IPS-15b (cell line): ENCODE results near the gene NUBP2.

Experiments
- H3K27me3 ChIP-seq: one replicate; pipeline ENCODE4 v1.6.1; 2013; ENCODE audit warnings: low read length; ENCODE audit not compliant: control insufficient read depth, insufficient read depth
- H3K36me3 ChIP-seq: one replicate; pipeline ENCODE4 v1.6.1; 2013; ENCODE audit warnings: low read length; ENCODE audit not compliant: control insufficient read depth, insufficient read depth
- H3K4me1 ChIP-seq: one replicate; pipeline ENCODE4 v1.6.1; 2013; ENCODE audit warnings: mild to moderate bottlenecking, low read length; ENCODE audit not compliant: control insufficient read depth, insufficient read depth
- H3K4me3 ChIP-seq: one replicate; pipeline ENCODE4 v1.5.1; 2013; ENCODE audit warnings: low read depth, low read length
- H3K9ac ChIP-seq: one replicate; pipeline ENCODE4 v1.6.1; 2013; ENCODE audit warnings: low read depth, mild to moderate bottlenecking, low read length
- H3K9me3 ChIP-seq: one replicate; pipeline ENCODE4 v1.6.1; 2013; ENCODE audit warnings: mild to moderate bottlenecking, low read length; ENCODE audit not compliant: control insufficient read depth, insufficient read depth

NUBP2 gene

DNA sequence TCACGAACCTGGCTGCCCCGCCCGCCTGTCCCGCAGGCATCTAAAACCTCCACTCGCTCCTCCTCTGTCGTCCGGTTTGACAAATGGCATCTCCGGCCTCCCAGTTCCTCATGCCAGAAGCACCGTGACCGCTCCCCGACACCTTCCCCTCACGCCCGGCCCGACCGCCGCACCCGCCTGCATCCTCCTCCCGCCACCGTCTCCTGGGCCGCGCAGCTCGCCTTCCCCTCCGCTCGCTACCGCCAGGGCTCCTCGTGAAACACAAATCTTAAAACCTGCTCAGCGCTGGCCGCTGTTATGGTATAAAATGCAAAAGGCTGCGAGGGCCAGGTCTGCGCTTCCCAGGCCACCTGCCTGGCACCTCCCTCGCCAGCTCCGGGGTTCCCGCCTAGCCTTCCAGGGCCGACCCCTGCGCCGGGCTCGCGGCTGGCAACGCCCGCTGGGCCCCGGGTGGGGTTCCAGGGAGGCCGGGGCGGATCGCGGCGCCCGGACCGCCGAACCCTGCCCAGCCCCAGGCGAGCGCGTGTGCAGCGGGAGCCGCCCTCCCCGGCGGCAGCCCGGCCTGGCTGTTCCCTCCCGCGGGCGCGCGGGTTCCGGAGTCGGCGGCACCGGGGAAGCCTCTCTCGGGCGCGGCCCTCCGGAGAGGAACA is 877 bp upstream of the NUBP2 start:
- H3K4me1 ChIP-seq, result no peaks in the 10 kb centered on the region
- no peaks in the 10 kb centered on the region for H3K9me3 ChIP-seq
- peak overlapping the region; percentile 54 for H3K9ac ChIP-seq
- H3K4me3 ChIP-seq, result peak overlapping the region; percentile 73
- H3K36me3 ChIP-seq, result peaks cover 31% of the 10 kb centered on the region
- no peaks in the 10 kb centered on the region for H3K27me3 ChIP-seq

DNA sequence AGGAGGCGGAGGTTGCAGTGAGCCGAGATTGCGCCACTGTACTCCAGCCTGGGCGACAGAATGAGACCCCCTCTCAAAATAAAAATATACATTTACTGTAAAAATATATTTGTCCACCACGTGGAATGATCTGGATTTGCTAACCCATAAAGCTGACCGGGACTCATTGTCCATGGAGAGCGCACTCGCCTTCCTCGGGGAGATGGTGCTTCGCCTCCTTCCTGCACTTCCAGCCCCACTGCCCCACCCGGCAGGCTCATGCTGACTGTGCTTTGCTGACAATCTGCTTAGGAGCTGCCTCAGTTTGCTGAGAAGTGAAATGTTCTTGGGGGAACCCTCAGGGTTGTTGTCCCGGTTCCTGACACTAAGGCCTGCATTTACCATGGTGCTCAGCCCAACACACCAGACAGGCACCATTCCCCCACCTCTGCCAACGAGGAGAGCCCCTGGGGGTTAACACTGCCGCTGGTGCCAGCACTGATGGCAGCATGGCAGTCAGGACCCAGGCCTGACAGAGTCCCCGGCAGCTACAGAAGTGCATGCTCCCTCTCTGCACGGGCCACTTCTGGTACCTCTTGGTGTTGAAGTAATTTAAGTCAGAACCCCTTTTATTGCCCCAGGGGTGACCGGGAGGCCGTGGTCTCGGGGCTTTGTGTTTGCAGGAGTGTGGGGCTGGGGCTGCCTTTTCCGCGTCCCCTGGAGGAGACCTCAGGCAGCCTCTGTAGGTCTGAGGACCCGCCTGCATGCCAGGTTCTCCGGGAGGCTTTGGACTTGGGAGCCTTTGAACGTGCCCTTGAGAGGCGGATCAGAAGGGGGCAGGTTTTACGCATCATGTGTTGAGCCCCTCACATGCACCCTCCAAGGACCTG is 2.5 kb downstream of the NUBP2 start:
- Histone ChIP-seq H3K9ac (no peak overlapping the region), H3K4me3 (no peak overlapping the region), H3K27me3 (no peaks in the 10 kb centered on the region), H3K9me3 (no peaks in the 10 kb centered on the region), H3K4me1 (no peaks in the 10 kb centered on the region), H3K36me3 (peaks cover 39% of the 10 kb centered on the region)

DNA sequence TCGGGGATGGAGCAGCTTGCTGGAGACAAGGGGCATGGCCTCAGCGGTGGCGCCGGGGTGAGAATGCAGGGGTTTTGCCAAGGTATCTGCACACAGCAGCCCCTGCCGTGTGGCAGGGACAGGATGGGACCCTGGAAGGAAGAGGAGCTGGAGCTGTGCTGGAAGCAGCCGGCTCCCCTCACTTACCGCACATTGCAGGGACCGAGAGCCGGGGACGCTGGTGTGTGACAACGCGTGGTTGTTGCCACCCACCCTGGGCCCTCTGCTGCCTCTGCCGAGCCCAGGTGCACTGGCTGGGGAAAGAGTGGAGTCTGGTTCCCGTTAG is 3.0 kb downstream of the NUBP2 start:
- H3K9me3 ChIP-seq, result no peaks in the 10 kb centered on the region
- H3K4me1 ChIP-seq, result no peaks in the 10 kb centered on the region
- H3K9ac ChIP-seq, result no peak overlapping the region
- peaks cover 38% of the 10 kb centered on the region for H3K36me3 ChIP-seq
- no peaks in the 10 kb centered on the region for H3K27me3 ChIP-seq
- H3K4me3 ChIP-seq, result no peak overlapping the region

DNA sequence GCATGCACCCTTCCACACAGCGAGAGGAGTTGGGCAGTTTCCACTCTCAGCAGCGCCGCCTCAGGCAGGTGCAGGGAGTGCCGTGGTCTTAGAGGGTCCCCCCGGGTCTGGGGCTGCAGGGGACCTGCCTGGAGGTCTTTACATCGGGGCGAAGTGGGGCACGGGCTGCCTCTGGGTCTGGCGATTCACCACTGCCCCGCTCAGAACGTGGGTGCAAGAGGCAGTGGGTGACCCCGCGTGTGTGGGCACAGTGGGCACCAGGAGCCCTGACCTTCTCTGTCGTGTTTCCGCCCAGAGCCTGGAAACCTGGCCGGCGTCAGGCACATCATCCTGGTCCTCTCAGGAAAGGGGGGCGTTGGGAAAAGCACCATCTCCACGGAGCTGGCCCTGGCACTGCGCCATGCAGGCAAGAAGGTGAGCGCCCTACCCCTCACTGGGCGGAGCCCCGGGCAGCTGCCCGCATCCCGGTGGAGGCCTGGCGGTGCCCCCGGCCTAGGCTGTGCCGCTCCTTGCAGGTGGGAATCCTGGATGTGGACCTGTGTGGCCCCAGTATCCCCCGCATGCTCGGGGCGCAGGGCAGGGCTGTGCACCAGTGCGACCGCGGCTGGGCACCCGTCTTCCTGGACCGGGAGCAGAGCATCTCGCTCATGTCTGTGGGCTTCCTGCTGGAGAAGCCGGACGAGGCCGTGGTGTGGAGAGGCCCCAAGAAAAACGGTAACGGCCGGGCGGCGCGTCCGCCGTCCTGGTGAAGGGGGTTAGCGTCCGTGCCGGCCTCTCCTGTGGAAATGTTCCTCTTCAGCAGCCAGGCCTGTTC is 3.7 kb downstream of the NUBP2 start:
- no peaks in the 10 kb centered on the region for H3K27me3 ChIP-seq
- no peaks in the 10 kb centered on the region for H3K4me1 ChIP-seq
- H3K4me3 ChIP-seq, result no peak overlapping the region
- no peak overlapping the region for H3K9ac ChIP-seq
- peaks cover 44% of the 10 kb centered on the region for H3K36me3 ChIP-seq
- no peaks in the 10 kb centered on the region for H3K9me3 ChIP-seq

DNA sequence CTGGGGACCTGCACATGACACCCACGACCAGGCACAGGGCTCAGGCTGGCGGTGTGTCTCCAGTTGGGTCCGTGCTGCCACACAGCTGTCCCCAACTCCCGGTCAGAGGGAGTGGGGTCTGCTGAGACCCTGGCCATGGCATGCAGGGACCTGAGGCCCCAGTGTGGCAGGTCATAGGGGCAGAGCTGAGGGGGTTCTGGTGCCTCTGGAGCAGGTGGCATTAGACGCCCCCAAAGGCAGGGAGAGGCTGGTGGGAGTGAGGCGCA is 4.2 kb downstream of the NUBP2 start:
- no peak overlapping the region for H3K9ac ChIP-seq
- no peaks in the 10 kb centered on the region for H3K27me3 ChIP-seq
- peaks cover 44% of the 10 kb centered on the region for H3K36me3 ChIP-seq
- no peak overlapping the region for H3K4me3 ChIP-seq
- H3K4me1 ChIP-seq, result no peaks in the 10 kb centered on the region
- no peaks in the 10 kb centered on the region for H3K9me3 ChIP-seq

DNA sequence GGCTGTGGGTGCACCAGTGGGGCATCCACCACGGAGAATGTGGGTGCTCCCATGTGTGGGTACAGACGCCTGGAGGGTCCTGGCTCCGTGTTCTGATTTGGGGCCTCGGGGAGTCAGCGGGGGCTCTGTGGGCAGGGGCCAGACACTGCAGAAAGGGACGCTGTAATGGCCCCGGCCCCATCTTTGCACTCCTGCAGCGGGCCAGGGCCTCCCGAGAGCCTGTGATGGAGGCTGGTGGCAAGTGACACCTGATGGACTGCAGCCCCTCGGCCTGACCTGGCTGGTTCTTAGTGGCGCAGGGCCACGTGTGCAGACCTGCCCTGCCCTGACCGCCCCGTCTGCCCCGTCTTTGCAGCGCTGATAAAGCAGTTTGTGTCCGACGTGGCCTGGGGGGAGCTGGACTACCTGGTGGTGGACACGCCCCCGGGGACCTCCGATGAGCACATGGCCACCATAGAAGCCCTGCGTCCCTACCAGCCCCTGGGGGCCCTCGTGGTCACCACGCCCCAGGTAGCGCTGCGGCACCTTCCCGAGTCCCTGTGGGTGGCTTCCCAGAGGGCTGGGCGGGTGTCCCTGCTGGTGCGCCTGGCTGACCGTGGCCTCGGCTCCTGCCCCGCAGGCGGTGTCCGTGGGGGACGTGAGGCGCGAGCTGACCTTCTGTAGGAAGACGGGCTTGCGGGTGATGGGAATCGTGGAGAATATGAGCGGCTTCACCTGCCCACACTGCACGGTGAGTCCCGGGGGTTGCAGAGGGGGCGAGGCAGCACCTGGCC is 4.7 kb downstream of the NUBP2 start:
- H3K4me1 ChIP-seq, result no peaks in the 10 kb centered on the region
- no peak overlapping the region for H3K9ac ChIP-seq
- peaks cover 44% of the 10 kb centered on the region for H3K36me3 ChIP-seq
- H3K9me3 ChIP-seq, result no peaks in the 10 kb centered on the region
- no peak overlapping the region for H3K4me3 ChIP-seq
- H3K27me3 ChIP-seq, result no peaks in the 10 kb centered on the region

DNA sequence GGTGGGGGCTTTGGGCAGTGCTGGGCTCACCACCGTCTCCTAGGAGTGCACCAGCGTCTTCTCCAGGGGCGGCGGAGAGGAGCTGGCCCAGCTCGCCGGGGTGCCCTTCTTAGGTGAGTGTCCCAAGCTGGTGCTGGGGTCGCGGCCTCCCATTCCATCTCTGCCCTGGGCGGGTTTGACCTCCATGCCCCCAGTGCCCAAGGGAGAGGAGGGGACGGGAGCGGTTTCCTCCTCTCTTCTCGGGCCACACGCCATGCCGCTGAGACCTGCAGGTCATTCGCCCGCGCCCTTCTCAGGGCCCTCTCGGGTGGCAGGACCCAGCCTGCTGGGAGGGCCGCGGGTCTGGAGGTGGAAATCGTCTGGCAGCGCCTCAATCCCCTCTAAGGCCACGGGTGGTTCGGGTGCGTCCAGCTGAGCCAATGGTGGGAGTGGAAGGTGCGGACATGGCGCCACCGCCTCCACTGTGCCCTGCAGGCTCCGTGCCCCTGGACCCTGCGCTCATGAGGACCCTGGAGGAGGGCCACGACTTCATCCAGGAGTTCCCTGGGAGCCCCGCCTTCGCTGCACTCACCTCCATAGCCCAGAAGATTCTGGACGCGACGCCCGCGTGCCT is 5.4 kb downstream of the NUBP2 start:
- no peaks in the 10 kb centered on the region for H3K9me3 ChIP-seq
- no peaks in the 10 kb centered on the region for H3K4me1 ChIP-seq
- H3K9ac ChIP-seq, result no peak overlapping the region
- peaks cover 47% of the 10 kb centered on the region for H3K36me3 ChIP-seq
- no peak overlapping the region for H3K4me3 ChIP-seq
- no peaks in the 10 kb centered on the region for H3K27me3 ChIP-seq

DNA sequence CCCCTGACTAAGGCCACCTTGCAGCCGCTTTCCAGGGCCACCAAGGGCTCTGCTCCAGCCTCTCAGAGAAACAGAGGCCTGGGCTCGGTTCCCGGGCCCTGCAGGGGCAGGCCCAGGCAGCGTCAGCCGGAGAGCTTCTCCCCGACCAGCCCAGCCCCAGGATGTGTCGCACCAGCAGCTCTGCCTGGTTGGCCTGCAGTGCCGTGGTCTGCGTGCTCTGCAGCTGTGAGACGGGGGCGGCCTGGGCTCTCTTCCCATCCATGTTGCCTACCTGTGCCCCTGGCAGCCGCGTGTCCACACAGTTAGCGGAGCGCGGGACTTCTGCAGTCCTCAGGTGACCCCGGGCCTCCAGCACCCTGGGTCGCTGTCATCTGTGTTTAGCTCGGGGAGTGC is 5.9 kb downstream of the NUBP2 start:
- no peak overlapping the region for H3K9ac ChIP-seq
- H3K9me3 ChIP-seq, result no peaks in the 10 kb centered on the region
- no peaks in the 10 kb centered on the region for H3K4me1 ChIP-seq
- peaks cover 47% of the 10 kb centered on the region for H3K36me3 ChIP-seq
- H3K4me3 ChIP-seq, result no peak overlapping the region
- H3K27me3 ChIP-seq, result no peaks in the 10 kb centered on the region

DNA sequence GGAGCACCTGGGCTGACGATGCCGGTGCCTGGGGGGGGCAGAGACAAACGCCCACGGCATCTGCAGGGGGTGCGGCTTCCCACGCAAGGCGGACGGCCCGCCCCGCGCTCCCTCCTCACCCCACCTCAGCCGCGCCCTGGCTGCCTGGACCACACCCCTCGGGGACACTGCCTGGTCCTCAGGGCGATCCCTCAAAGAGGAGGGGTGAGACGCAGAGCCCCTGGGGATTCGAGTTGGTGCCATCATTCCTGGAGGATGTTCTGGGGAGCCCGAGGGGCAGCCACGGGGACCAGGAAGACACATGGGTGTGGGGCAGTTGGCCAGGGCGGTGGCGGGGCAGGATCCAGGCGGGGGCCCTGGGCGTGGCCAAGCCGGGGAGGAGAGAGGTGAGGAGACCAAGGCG is 6.9 kb downstream of the NUBP2 start:
- H3K36me3 ChIP-seq, result peaks cover 47% of the 10 kb centered on the region
- H3K9me3 ChIP-seq, result no peaks in the 10 kb centered on the region
- H3K27me3 ChIP-seq, result no peaks in the 10 kb centered on the region
- H3K9ac ChIP-seq, result no peak overlapping the region
- no peak overlapping the region for H3K4me3 ChIP-seq
- no peaks in the 10 kb centered on the region for H3K4me1 ChIP-seq

DNA sequence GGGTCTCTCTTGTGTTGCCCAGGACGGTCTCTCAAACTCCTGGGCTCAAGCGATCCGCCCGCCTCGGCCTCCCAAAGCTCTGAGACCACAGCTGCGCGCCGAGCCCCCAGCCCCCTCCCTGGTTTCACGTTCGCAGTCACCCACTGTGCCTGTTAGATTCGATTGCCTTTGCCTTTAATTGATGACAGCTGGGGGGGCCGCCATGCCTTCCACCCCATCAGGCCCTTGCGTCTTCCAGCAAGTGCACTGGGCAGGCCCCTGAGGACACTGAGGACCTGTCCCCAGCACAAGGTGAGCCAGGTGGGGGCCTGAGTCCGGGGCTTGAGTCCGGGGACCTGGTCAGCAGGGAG is 7.5 kb downstream of the NUBP2 start:
- Histone ChIP-seq H3K27me3 (no peaks in the 10 kb centered on the region), H3K9ac (no peak overlapping the region), H3K4me1 (no peaks in the 10 kb centered on the region), H3K36me3 (peaks cover 45% of the 10 kb centered on the region), H3K9me3 (no peaks in the 10 kb centered on the region), H3K4me3 (no peak overlapping the region)

DNA sequence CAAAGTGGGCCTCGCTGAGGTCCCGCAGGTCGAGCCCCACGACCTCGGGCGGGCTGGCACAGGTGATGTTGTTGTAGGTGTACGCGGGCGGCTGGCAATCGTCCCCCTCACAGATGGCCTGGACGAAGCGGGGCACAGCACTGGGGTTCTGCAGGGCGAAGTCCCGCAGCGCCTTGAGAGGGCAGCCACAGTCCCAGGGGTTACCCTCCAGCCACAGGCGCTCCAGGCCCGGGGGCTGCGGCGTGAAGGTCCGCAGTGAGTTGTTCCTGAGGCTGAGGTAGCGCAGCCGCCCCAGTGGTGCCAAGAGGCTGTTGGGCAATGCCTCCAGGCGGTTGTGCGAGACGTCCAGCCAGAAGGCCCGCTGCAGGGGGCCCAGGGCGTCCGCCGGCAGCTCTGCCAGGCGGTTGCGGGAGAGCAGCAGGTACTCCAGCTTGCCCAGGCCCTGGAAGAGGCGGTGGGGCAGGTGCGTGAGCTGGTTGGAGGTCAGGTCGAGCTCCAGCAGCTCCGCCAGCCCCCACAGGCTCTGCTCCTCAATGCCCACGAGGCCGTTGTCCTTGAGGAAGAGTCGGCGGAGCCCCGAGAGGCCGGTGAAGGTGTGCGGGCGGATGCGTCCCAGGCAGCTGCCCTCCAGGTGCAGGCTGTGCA is 8.0 kb downstream of the NUBP2 start:
- Histone ChIP-seq H3K4me3 (no peak overlapping the region), H3K27me3 (no peaks in the 10 kb centered on the region), H3K9me3 (no peaks in the 10 kb centered on the region), H3K9ac (no peak overlapping the region), H3K4me1 (no peaks in the 10 kb centered on the region), H3K36me3 (peaks cover 43% of the 10 kb centered on the region)
